Posterior vena cava (tissue), 2 donors: ENCODE measurements around the gene PPP2R3A. TPM values are rescaled to one million over a fixed set of nuclear protein-coding genes. Genes with fewer than 3 reads are reported as not detected.

Experiments
- total RNA-seq, 2 donors: library from RNA; stranded (reverse); fragmentation: NEBNext Ultra II Directional; extraction: Animal tissue kit (Norgen Biotek cat#: 25700); gene quantifications; one replicate each; pipeline ENCODE4 v1.2.1, GENCODE V29; 2021
- donor health status: DM: yes; HTN: yes; CAD: no.
- donor health status: DM: yes; HTN: yes; CAD: no.

PPP2R3A gene
- total RNA-seq, 2 donors from 2014 or later: 10.6 to 18.7 TPM

Other genes with a start within 250 kb of the PPP2R3A start
- gene MSL2, start 230.6 kb downstream of the PPP2R3A start, total RNA-seq: 10 to 100 TPM; 22.8 to 23.0 TPM